PC-3 (cell line): Measurements from ENCODE around the gene UGT3A2.

Source experiments
- EZH2 ChIP-seq: fragments of 300-600 bp; sonication (generic); IDR thresholded peaks from one replicate; pipeline ENCODE4 v1.6.1; 2017; ENCODE audit warnings: antibody characterized with exemption, mild to moderate bottlenecking, low read length; ENCODE audit not compliant: unreplicated experiment
- TF ChIP-seq, protein P1 (sequence below): fragments of 300-600 bp; sonication (generic); conservative IDR thresholded peaks from 2 replicates; pipeline ENCODE4 v1.5.1; 2017; ENCODE audit warnings: antibody characterized with exemption, low read depth, mild to moderate bottlenecking, low read length

DNA sequence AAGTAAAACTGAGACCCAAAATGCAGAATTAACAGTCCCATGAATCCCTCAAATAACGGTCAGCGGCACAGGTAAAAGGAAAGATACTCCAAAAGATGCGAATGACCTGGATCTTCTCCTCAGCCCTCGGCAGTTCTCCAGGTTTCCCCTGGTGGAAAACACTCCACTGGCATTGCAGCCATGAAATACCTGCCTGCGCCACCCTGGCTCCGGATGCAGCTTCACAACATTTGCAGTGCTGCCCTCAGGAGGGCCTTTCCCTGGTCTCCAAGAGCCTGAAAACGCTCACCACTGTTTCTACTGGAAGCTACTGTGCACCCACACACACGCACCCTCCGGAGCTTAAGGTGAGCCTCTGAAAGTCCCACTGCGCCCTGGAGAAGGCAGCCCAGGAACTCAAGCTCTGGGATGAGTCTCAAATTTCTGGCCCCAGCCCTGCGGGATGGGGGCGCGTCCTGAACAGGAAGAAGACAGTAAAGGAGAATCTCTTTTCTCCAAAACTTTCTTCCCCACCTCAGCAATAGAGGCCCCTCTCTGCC is 612 bp downstream of the UGT3A2 start:
- TF ChIP-seq, protein P1, sequence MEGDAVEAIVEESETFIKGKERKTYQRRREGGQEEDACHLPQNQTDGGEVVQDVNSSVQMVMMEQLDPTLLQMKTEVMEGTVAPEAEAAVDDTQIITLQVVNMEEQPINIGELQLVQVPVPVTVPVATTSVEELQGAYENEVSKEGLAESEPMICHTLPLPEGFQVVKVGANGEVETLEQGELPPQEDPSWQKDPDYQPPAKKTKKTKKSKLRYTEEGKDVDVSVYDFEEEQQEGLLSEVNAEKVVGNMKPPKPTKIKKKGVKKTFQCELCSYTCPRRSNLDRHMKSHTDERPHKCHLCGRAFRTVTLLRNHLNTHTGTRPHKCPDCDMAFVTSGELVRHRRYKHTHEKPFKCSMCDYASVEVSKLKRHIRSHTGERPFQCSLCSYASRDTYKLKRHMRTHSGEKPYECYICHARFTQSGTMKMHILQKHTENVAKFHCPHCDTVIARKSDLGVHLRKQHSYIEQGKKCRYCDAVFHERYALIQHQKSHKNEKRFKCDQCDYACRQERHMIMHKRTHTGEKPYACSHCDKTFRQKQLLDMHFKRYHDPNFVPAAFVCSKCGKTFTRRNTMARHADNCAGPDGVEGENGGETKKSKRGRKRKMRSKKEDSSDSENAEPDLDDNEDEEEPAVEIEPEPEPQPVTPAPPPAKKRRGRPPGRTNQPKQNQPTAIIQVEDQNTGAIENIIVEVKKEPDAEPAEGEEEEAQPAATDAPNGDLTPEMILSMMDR = no peak
- TF ChIP-seq EZH2 = no peak
